Central memory CD4-positive, alpha-beta T cell (primary cell): ENCODE results near the gene CYP2J2.
"Not testable (repeated sequence)": the region's sequence is repeated elsewhere in the genome, so short reads cannot be mapped to it uniquely, and the experiment has no call there.

Experiments used
- DNase-seq: peaks from one replicate; pipeline ENCODE4 v3.0.0; 2022

CYP2J2 gene

GRCh38 chr1:59857679-59858354, 68.8 kb downstream of the CYP2J2 start:
- DNase-seq: no peak

- DNase-seq: no peak
These were observed 69.7 kb downstream of the CYP2J2 start for GRCh38 chr1:59856725-59857338.

GRCh38 chr1:59855297-59855696, 71.3 kb downstream of the CYP2J2 start:
- DNase-seq: not testable (repeated sequence)

GRCh38 chr1:59852117-59852516, 74.5 kb downstream of the CYP2J2 start:
- no peak for DNase-seq

GRCh38 chr1:59846895-59847282, 79.7 kb downstream of the CYP2J2 start:
- DNase-seq: no peak

GRCh38 chr1:59846209-59846894, 80.2 kb downstream of the CYP2J2 start:
- DNase-seq: no peak

- no peak for DNase-seq
These were observed 81.5 kb downstream of the CYP2J2 start for GRCh38 chr1:59845091-59845490.
